ENCODE measurements around the gene MSN.

- TF ChIP-seq ELF1 (IDR thresholded peaks at IDR 0.05; ENCODE audit: borderline replicate concordance, low read depth) (no peak), CEBPB (IDR thresholded peaks at IDR 0.05; ENCODE audit: low read depth) (no peak), EZH2phosphoT487 (IDR thresholded peaks at IDR 0.05; ENCODE audit: borderline replicate concordance) (no peak), POLR2AphosphoS5 (IDR thresholded peaks at IDR 0.05; ENCODE audit: low read depth, low read length) (no peak), MAX (IDR thresholded peaks at IDR 0.05) (no peak), RAD21 (IDR thresholded peaks at IDR 0.05; ENCODE audit: low read depth) (no peak), TCF7L2 (IDR thresholded peaks at IDR 0.05; ENCODE audit: borderline replicate concordance, extremely low read depth, insufficient read depth, insufficient read length) (no peak)
- TF ChIP-seq, protein P1, sequence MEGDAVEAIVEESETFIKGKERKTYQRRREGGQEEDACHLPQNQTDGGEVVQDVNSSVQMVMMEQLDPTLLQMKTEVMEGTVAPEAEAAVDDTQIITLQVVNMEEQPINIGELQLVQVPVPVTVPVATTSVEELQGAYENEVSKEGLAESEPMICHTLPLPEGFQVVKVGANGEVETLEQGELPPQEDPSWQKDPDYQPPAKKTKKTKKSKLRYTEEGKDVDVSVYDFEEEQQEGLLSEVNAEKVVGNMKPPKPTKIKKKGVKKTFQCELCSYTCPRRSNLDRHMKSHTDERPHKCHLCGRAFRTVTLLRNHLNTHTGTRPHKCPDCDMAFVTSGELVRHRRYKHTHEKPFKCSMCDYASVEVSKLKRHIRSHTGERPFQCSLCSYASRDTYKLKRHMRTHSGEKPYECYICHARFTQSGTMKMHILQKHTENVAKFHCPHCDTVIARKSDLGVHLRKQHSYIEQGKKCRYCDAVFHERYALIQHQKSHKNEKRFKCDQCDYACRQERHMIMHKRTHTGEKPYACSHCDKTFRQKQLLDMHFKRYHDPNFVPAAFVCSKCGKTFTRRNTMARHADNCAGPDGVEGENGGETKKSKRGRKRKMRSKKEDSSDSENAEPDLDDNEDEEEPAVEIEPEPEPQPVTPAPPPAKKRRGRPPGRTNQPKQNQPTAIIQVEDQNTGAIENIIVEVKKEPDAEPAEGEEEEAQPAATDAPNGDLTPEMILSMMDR (IDR thresholded peaks at IDR 0.05 in 2 of 3, conservative IDR thresholded peaks at IDR 0.05 in 1 of 3; ENCODE audit: borderline replicate concordance in 1 of 3, insufficient read depth in 1 of 3, low read depth in 2 of 3, low read length in 2 of 3): no peak
Measured at GRCh38 chrX:65769564-65770292, 102.3 kb downstream of the MSN start.
